ENCODE results near the gene BTD. TPM values are rescaled to one million over a fixed set of nuclear protein-coding genes. Genes with fewer than 3 reads are reported as not detected.

BTD gene
- total and polyA plus RNA-seq, 10 of the 15 experiments (the other 5 are each of a cell fraction or from before 2014, with no cell fraction given): 3.4 to 10.3 (median 5.0) TPM

- ChIA-PET SMC1A (ENCODE audit: uncharacterized antibody, unreplicated experiment) (interaction anchor here (0.9 to 6.7 kb wide), 3 partner anchors 12 to 15 kb away, joined by 3 to 61 read pairs (median 5); no protein-coding TSS in a partner anchor), POLR2A (interaction anchor here (0.5 kb wide), 1 partner anchor 125 kb away, joined by 3 read pairs; no protein-coding TSS in a partner anchor), RAD21 (ENCODE audit: unreplicated experiment) (interaction anchor here (1.1 to 1.2 kb wide), 2 partner anchors 14 to 145 kb away, joined by 3 read pairs; no protein-coding TSS in a partner anchor), CTCF (interaction anchor here (5.2 kb wide), 1 partner anchor 22 kb away, joined by 35 read pairs; no protein-coding TSS in a partner anchor)
- Histone ChIP-seq H3K4me3 (no peak overlapping the region), H3K4me1 (ENCODE audit: control insufficient read depth, insufficient read depth, low read length) (peaks cover 38% of the 10 kb centered on the region), H3K36me3 (ENCODE audit: control insufficient read depth in 2 of 2, insufficient read depth in 2 of 2, low read length in 1 of 2) (no peaks in the 10 kb centered on the region), H2AFZ (ENCODE audit: control insufficient read depth, low read depth, low read length) (no peak overlapping the region), H3K27me3 (replicated peaks in 1 of 2; ENCODE audit: control insufficient read depth in 2 of 2, insufficient read depth in 2 of 2, low read length in 1 of 2) (no peaks in the 10 kb centered on the region), H3K9me3 (replicated peaks; ENCODE audit: control insufficient read depth, insufficient read depth, low read length) (peaks cover 11% of the 10 kb centered on the region), H3K79me2 (ENCODE audit: control insufficient read depth, insufficient read depth, low read length) (no peaks in the 10 kb centered on the region), H3K9ac (ENCODE audit: control insufficient read depth, insufficient read depth, low read length) (no peak overlapping the region), H3K27ac (ENCODE audit: control insufficient read depth, insufficient read depth) (no peak overlapping the region), H4K20me1 (ENCODE audit: control insufficient read depth, insufficient read depth) (no peaks in the 10 kb centered on the region), H3K4me2 (ENCODE audit: control insufficient read depth, insufficient read depth) (no peak overlapping the region)
- ATAC-seq (no peak), DNase-seq (ENCODE audit: low read depth, low spot score) (no peak), FAIRE-seq (no peak)
- BruUV-seq (replicated peaks): no TSS peak
- TF ChIP-seq EGR1 (IDR thresholded peaks at IDR 0.05; ENCODE audit: borderline replicate concordance in 1 of 2, low read depth in 2 of 2, low read length in 2 of 2) (no peak), USF2 (IDR thresholded peaks at IDR 0.05; ENCODE audit: borderline replicate concordance, low read depth, low read length) (no peak), HDAC6 (IDR thresholded peaks at IDR 0.05; ENCODE audit: unreplicated experiment) (no peak), TARDBP (IDR thresholded peaks at IDR 0.05; ENCODE audit: borderline replicate concordance) (no peak), BCL3 (IDR thresholded peaks at IDR 0.05; ENCODE audit: borderline replicate concordance, insufficient read depth, low read depth, low read length, poor library complexity, severe bottlenecking) (no peak), LARP7 (IDR thresholded peaks at IDR 0.05) (no peak), KDM1A (IDR thresholded peaks at IDR 0.05; ENCODE audit: borderline replicate concordance) (no peak), BMI1 (IDR thresholded peaks at IDR 0.05; ENCODE audit: borderline replicate concordance) (no peak), RFX5 (IDR thresholded peaks at IDR 0.05; ENCODE audit: low read depth, low read length) (no peak), POLR2AphosphoS5 (IDR thresholded peaks at IDR 0.05; ENCODE audit: low read length) (no peak), TCF12 (IDR thresholded peaks at IDR 0.05; ENCODE audit: low read depth, low read length) (no peak), FOXK2 (IDR thresholded peaks at IDR 0.05) (no peak), TCF3 (IDR thresholded peaks at IDR 0.05; ENCODE audit: borderline replicate concordance, insufficient read depth, low read depth, low read length) (no peak), MTA3 (IDR thresholded peaks at IDR 0.05; ENCODE audit: borderline replicate concordance, low read length) (no peak), CEBPB (IDR thresholded peaks at IDR 0.05; ENCODE audit: borderline replicate concordance in 1 of 2, low read depth in 2 of 2, low read length in 2 of 2) (no peak), HCFC1 (IDR thresholded peaks at IDR 0.05; ENCODE audit: low read length) (no peak)
- TF ChIP-seq, protein P1, sequence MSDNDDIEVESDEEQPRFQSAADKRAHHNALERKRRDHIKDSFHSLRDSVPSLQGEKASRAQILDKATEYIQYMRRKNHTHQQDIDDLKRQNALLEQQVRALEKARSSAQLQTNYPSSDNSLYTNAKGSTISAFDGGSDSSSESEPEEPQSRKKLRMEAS (IDR thresholded peaks at IDR 0.05; ENCODE audit: low read depth, low read length): no peak
- TF ChIP-seq, protein P2, sequence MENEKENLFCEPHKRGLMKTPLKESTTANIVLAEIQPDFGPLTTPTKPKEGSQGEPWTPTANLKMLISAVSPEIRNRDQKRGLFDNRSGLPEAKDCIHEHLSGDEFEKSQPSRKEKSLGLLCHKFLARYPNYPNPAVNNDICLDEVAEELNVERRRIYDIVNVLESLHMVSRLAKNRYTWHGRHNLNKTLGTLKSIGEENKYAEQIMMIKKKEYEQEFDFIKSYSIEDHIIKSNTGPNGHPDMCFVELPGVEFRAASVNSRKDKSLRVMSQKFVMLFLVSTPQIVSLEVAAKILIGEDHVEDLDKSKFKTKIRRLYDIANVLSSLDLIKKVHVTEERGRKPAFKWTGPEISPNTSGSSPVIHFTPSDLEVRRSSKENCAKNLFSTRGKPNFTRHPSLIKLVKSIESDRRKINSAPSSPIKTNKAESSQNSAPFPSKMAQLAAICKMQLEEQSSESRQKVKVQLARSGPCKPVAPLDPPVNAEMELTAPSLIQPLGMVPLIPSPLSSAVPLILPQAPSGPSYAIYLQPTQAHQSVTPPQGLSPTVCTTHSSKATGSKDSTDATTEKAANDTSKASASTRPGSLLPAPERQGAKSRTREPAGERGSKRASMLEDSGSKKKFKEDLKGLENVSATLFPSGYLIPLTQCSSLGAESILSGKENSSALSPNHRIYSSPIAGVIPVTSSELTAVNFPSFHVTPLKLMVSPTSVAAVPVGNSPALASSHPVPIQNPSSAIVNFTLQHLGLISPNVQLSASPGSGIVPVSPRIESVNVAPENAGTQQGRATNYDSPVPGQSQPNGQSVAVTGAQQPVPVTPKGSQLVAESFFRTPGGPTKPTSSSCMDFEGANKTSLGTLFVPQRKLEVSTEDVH (IDR thresholded peaks at IDR 0.05; ENCODE audit: low read depth, partially characterized antibody): no peak
- in situ Hi-C loops (cut with MboI) (no loop called here), intact Hi-C loops (cut with micrococcal nuclease; ENCODE audit: unreplicated experiment) (no loop called here)
- WGBS (ENCODE audit: insufficient coverage, insufficient replicate concordance, low lambda C conversion rate, missing lambda C conversion rate): 98% methylated on average over 8 of the region's 8 CpGs
Measured at GRCh38 chr3:15651396-15651795, 49.9 kb downstream of the BTD start.
